ENCODE results near the gene GAB4.

DNA sequence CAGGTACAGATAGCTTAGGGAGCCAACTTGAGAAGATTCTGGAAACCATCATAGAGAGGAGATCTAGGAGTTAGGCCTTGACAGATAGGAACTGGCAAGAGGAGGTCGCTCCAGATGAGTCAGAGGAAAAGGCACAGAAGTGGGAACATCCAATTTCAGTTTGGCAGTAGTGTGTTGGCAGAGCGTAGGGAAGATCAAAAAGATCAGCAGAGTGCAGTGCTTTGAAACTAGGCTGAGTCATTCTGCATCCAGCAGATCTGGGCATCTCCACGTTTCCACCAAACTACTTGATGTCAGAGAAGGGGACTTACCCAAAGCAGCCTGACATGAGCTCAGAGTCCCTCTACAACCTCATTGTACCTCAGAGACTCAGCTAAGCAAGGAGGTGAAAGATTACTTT is 58.5 kb downstream of the GAB4 start:
- TF ChIP-seq RCOR1 (IDR thresholded peaks at IDR 0.05; ENCODE audit: insufficient replicate concordance, low read length) = no peak
- TF ChIP-seq POLR2A (IDR thresholded peaks at IDR 0.05; ENCODE audit: low read depth, low read length) = no peak
- no peak for TF ChIP-seq BHLHE40 (IDR thresholded peaks at IDR 0.05; ENCODE audit: low read depth, low read length)
- TF ChIP-seq, protein P1, sequence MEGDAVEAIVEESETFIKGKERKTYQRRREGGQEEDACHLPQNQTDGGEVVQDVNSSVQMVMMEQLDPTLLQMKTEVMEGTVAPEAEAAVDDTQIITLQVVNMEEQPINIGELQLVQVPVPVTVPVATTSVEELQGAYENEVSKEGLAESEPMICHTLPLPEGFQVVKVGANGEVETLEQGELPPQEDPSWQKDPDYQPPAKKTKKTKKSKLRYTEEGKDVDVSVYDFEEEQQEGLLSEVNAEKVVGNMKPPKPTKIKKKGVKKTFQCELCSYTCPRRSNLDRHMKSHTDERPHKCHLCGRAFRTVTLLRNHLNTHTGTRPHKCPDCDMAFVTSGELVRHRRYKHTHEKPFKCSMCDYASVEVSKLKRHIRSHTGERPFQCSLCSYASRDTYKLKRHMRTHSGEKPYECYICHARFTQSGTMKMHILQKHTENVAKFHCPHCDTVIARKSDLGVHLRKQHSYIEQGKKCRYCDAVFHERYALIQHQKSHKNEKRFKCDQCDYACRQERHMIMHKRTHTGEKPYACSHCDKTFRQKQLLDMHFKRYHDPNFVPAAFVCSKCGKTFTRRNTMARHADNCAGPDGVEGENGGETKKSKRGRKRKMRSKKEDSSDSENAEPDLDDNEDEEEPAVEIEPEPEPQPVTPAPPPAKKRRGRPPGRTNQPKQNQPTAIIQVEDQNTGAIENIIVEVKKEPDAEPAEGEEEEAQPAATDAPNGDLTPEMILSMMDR (conservative IDR thresholded peaks at IDR 0.05; ENCODE audit: low read depth, low read length) = no peak
- TF ChIP-seq FOS (IDR thresholded peaks at IDR 0.05; ENCODE audit: low read depth, low read length) = no peak
- no peak for TF ChIP-seq RFX5 (IDR thresholded peaks at IDR 0.05; ENCODE audit: low read depth, low read length)
- no peak for TF ChIP-seq CHD1 (IDR thresholded peaks at IDR 0.05; ENCODE audit: low read depth, low read length)
- no peak for TF ChIP-seq MAFK (IDR thresholded peaks at IDR 0.05; ENCODE audit: low read depth, low read length)
- TF ChIP-seq SMC3 (IDR thresholded peaks at IDR 0.05; ENCODE audit: low read depth, low read length) = no peak
- TF ChIP-seq, protein P2, sequence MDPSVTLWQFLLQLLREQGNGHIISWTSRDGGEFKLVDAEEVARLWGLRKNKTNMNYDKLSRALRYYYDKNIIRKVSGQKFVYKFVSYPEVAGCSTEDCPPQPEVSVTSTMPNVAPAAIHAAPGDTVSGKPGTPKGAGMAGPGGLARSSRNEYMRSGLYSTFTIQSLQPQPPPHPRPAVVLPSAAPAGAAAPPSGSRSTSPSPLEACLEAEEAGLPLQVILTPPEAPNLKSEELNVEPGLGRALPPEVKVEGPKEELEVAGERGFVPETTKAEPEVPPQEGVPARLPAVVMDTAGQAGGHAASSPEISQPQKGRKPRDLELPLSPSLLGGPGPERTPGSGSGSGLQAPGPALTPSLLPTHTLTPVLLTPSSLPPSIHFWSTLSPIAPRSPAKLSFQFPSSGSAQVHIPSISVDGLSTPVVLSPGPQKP (IDR thresholded peaks at IDR 0.05; ENCODE audit: borderline replicate concordance, low read depth, low read length) = no peak
- no peak for TF ChIP-seq NFE2L2 (IDR thresholded peaks at IDR 0.05; ENCODE audit: low read depth, low read length)
- TF ChIP-seq, protein P3, sequence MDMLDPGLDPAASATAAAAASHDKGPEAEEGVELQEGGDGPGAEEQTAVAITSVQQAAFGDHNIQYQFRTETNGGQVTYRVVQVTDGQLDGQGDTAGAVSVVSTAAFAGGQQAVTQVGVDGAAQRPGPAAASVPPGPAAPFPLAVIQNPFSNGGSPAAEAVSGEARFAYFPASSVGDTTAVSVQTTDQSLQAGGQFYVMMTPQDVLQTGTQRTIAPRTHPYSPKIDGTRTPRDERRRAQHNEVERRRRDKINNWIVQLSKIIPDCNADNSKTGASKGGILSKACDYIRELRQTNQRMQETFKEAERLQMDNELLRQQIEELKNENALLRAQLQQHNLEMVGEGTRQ (IDR thresholded peaks at IDR 0.05; ENCODE audit: low read depth, low read length) = no peak
- TF ChIP-seq MXI1 (IDR thresholded peaks at IDR 0.05; ENCODE audit: borderline replicate concordance, low read depth, low read length) = no peak

Data from IMR-90 (cell line).